K562 (cell line): ENCODE measurements around the gene SRF.

Experiments
- BMI1 ChIP-seq: fragments of 150-350 bp; IDR thresholded peaks from 2 replicates; pipeline ENCODE4 v1.6.1; 2014; ENCODE audit warnings: low read length
- FOS ChIP-seq: IDR thresholded peaks from 3 replicates; pipeline ENCODE4 v1.6.1; 2011; ENCODE audit not compliant: insufficient read length; ENCODE audit errors: extremely low read depth

DNA sequence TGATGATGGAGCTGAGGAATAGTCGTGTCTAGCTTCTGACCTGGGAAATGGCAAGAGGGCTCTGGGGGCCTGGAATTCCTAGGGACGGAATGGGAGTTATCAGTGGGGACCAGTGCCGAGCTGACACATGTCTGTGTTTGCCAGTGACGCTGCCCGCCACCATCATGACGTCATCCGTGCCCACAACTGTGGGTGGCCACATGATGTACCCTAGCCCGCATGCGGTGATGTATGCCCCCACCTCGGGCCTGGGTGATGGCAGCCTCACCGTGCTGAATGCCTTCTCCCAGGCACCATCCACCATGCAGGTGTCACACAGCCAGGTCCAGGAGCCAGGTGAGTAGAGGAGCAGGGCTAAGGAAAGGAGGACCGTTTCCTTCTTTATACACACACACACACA is 7.1 kb downstream of the SRF start:
- no peak for TF ChIP-seq FOS
- TF ChIP-seq BMI1 = no peak
